ENCODE measurements around the gene SIGLEC12. TPM values are rescaled to one million over a fixed set of nuclear protein-coding genes. Genes with fewer than 3 reads are reported as not detected.

Gene SIGLEC12
- total RNA-seq, 4 donors from 2014 or later = not detected

DNA sequence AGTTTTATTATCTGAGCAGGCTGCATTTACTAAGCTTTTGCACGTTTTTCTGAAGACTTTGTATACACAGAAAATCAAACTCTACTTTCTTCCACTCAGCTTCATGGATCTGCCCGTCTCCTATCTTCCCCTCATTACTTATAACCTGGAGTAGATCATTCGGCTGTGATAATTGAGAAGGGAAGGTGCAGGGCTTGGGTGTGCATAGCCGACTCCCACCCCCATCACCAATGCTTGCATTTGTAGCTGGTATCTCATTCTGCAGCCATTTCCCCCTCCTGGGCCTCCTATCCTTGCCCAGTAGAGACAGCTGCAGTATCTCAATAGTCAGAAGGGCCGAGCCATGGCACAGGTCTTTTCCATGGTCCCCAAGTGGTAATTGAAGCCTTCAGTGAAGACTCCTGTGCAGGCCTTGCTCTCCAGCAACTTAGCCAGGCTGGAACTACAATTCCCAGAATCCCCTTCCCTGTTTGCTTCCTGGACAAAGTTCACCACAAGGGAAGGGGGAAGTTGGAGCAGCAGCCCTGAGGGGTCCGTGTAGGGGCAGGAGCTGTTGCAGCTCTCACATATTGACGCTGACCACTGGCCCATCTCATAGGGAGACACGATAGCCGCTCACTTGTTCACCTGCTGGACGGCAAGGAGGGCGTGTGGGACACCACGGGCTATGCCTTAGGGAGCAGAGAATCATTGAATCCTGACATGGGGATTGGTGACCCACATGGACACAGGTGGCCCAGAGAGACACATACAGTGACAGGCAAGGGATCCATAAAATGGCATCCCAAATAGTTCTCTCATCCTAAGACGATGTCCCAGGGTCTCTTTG lies 41.2 kb downstream of the SIGLEC12 start:
- H3K36me3 ChIP-seq = no peaks in the 10 kb centered on the region
- in situ Hi-C loops (cut with MboI; ENCODE audit: low sequenced_read_pairs in 4 of 4) = loop anchor here in 2 of 4 donors (25.0 kb wide), 1 partner anchor 202 kb away; no protein-coding TSS in a partner anchor
- no peaks in the 10 kb centered on the region for H3K9me3 ChIP-seq
- ATAC-seq (no peak), DNase-seq (no peak)
- TF ChIP-seq POLR2A (IDR thresholded peaks at IDR 0.05) = no peak
- TF ChIP-seq, protein P1, sequence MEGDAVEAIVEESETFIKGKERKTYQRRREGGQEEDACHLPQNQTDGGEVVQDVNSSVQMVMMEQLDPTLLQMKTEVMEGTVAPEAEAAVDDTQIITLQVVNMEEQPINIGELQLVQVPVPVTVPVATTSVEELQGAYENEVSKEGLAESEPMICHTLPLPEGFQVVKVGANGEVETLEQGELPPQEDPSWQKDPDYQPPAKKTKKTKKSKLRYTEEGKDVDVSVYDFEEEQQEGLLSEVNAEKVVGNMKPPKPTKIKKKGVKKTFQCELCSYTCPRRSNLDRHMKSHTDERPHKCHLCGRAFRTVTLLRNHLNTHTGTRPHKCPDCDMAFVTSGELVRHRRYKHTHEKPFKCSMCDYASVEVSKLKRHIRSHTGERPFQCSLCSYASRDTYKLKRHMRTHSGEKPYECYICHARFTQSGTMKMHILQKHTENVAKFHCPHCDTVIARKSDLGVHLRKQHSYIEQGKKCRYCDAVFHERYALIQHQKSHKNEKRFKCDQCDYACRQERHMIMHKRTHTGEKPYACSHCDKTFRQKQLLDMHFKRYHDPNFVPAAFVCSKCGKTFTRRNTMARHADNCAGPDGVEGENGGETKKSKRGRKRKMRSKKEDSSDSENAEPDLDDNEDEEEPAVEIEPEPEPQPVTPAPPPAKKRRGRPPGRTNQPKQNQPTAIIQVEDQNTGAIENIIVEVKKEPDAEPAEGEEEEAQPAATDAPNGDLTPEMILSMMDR (IDR thresholded peaks at IDR 0.05 in 4 of 5, conservative IDR thresholded peaks at IDR 0.05 in 1 of 5) = no peak
- intact Hi-C loops (cut with DNase I; ENCODE audit: low total_unique reads) = no loop called here
- H3K27me3 ChIP-seq = peaks cover 4 to 5% (median 4%) of the 10 kb centered on the region in 3 donors
- no peak overlapping the region for H3K4me3 ChIP-seq
- H3K27ac ChIP-seq = no peak overlapping the region
- no peaks in the 10 kb centered on the region for H3K4me1 ChIP-seq

DNA sequence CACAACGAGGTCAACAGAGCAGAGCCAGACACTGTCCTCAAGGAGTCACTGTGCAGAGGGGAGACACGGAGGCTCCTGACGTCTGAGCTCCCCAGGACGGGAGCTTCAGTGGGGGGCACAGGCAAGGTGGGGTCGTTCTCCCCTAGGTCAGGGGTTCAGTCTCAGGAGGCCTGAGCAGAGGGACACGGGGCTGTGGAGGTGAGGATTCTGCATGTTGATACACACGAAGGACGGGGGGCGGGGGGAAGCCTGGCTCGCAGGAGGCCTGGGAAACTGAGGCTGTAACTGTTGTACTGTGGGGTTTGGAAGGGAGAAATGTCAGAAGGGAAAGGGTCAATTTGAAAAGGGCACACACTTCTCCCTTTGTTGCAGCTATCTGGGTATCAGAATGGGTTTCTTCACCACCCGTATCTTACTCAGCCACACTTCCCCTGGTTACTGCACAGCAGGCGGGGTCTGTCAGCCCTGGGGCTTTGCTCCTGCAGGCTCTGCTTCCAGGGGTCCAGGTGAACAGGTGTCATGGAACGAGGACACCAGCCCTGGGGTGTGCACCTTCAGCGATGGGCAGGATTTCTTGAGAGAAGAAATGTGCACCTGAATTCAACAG lies 42.6 kb downstream of the SIGLEC12 start:
- TF ChIP-seq, protein P1 (IDR thresholded peaks at IDR 0.05 in 4 of 5, conservative IDR thresholded peaks at IDR 0.05 in 1 of 5) = no peak
- no peak for TF ChIP-seq POLR2A (IDR thresholded peaks at IDR 0.05)
- DNase-seq (no peak), ATAC-seq (no peak)
- Histone ChIP-seq H3K4me1 (no peaks in the 10 kb centered on the region), H3K27me3 (peaks cover 4 to 5% (median 4%) of the 10 kb centered on the region in 3 donors), H3K4me3 (no peak overlapping the region), H3K9me3 (no peaks in the 10 kb centered on the region), H3K36me3 (no peaks in the 10 kb centered on the region), H3K27ac (no peak overlapping the region)
- intact Hi-C loops (cut with DNase I; ENCODE audit: low total_unique reads) = no loop called here
- in situ Hi-C loops (cut with MboI; ENCODE audit: low sequenced_read_pairs in 4 of 4) = loop anchor here in 2 of 4 donors (25.0 kb wide), 1 partner anchor 203 kb away; no protein-coding TSS in a partner anchor

DNA sequence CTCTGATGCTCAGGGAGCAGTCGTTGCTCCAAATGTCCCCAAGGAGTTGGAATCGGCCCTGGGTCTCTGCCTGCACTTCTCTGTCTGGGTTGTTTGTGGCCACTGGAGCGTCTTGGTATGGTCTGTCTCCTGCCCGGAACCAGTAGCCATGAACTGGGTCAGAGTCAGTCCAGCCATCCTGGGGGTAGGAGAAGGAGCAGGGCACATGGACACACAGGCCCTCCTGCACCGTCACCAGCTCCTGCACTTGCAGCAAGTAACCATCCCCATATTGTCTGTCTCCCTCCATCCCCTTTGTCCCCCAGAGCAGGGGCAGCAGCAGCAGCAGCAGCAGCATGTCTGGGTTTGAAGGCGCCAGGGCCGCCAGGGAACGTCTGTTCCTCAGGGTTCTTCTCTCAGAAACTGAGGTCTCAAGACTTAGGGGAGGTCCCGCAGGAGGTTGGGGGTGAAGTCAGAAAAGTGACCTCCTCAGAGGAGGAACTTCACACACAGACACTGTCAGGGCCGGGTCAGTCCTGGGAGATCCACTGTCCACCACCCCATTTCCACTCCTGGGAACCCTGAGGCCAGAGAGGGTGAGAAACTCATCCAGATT lies 43.5 kb downstream of the SIGLEC12 start, which contains the start of gene SIGLEC8:
Gene SIGLEC8 (minus strand): TSS at position 404 of the 595 bp plus-strand sequence. CDS start 67 bp downstream, at position 337.
- intact Hi-C loops (cut with DNase I; ENCODE audit: low total_unique reads) = no loop called here
- Histone ChIP-seq H3K36me3 (no peaks in the 10 kb centered on the region), H3K9me3 (no peaks in the 10 kb centered on the region), H3K4me1 (no peaks in the 10 kb centered on the region), H3K27me3 (peaks cover 4 to 5% (median 4%) of the 10 kb centered on the region in 3 donors), H3K27ac (no peak within 1 kb of the TSS), H3K4me3 (no peak within 1 kb of the TSS)
- no peak for ATAC-seq
- in situ Hi-C loops (cut with MboI; ENCODE audit: low sequenced_read_pairs in 4 of 4) = loop anchor here in 2 of 4 donors (25.0 kb wide), 1 partner anchor 204 kb away; no protein-coding TSS in a partner anchor
- TF ChIP-seq POLR2A (IDR thresholded peaks at IDR 0.05) = no peak
- TF ChIP-seq, protein P1 (IDR thresholded peaks at IDR 0.05 in 4 of 5, conservative IDR thresholded peaks at IDR 0.05 in 1 of 5) = no peak
- no peak for DNase-seq

DNA sequence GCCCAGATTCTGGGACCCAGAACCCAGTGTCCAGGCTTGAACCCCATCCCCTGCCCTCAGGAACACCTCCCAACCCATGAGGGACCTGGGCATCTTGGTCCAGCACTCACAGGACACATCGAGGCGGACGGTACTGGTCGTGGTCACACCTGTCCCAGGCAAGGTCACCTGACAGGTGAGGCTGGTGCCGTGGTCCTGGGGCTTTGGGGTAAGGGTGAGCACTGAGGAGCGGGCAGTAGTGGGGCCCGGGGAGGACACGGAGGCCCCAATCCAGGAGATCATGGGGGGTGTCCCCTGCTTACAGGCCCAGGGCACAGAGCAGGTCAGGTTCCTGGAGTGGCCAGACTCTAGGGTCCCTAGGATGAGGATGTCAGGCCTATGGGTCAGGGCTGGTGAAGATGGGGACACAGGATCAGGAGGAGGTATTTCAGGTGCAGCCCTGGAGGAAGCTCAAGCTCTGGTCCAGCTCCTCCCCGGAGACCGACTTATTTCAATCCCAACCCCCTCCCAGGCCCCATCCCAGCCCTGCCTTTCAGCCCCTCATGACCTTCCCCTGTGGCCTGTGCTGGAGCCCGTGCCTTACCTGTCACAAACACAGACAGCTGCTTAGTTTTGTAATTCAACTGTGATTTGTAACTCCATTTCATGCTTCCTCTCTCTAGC lies 44.1 kb downstream of the SIGLEC12 start:
- intact Hi-C loops (cut with DNase I; ENCODE audit: low total_unique reads) = no loop called here
- DNase-seq (no peak), ATAC-seq (no peak)
- in situ Hi-C loops (cut with MboI; ENCODE audit: low sequenced_read_pairs in 4 of 4) = loop anchor here in 2 of 4 donors (25.0 kb wide), 1 partner anchor 205 kb away; no protein-coding TSS in a partner anchor
- TF ChIP-seq POLR2A (IDR thresholded peaks at IDR 0.05) = no peak
- TF ChIP-seq, protein P1 (IDR thresholded peaks at IDR 0.05 in 4 of 5, conservative IDR thresholded peaks at IDR 0.05 in 1 of 5) = no peak
- Histone ChIP-seq H3K4me1 (no peaks in the 10 kb centered on the region), H3K27ac (no peak overlapping the region), H3K36me3 (no peaks in the 10 kb centered on the region), H3K4me3 (no peak overlapping the region), H3K9me3 (no peaks in the 10 kb centered on the region), H3K27me3 (peaks cover 0 to 4% (median 4%) of the 10 kb centered on the region in 3 donors)

Data from gastrocnemius medialis (tissue), 4 donors.